ENCODE data around the gene FRMD1.

FRMD1 gene

DNA sequence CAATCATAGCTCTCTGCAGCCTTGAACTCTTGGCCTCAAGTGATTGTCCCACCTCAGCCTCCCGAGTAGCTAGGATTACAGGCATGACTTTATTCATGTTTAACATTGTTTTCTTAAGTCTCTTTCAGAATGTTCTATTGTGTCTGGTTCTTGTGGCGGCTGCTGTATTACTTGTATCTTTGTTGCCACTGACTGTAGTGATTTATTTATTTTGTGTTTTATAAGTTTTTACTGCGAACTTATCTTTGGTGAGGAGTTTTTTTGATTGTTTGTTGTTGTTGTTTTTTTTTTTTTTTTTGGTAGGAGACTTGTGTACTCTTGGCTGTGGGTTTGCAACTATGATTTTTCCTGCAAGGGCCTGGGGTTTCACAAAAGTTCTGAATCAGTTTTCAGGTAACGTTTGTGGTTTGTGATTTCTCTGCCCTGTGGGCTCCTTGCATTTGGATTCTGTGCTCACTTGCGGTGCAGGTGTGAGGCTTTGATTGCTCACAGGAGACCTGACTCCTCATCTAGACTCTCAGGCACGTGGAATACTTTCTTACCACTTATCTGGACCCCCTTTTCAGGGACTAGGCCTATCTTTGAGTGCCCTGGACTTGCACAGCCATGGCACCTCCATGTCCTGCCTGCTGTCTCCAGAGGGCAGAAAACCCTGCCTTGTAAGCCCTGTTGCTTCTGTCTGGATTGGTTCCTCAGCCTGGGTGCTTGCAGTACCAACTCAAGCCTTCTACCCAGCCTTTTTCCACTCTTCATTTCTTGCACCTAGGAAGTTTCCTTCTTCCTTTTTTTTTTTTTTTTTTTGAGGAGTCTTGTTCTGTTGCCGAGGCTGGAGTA lies 56.3 kb downstream of the FRMD1 start:
- no peak for DNase-seq

DNA sequence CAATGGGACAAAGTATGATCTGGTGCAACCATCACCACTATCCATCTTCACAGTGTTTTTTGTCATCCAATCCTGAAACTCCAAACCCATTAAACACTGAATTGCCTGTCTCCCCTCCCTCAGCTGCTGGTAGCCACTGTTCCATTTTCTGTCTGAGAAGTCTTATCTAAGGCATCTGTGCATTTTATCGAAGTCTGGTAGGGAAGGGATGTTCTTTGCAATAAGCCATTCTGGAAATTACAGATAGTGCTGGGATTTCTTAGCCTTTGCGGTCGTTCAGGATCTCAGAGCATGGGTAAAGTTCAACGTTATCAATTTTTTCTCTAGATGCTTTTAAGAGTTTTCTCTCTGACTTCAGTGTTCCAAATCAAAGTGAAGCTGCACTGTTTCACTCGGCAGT lies 57.4 kb downstream of the FRMD1 start:
- DNase-seq: no peak

DNA sequence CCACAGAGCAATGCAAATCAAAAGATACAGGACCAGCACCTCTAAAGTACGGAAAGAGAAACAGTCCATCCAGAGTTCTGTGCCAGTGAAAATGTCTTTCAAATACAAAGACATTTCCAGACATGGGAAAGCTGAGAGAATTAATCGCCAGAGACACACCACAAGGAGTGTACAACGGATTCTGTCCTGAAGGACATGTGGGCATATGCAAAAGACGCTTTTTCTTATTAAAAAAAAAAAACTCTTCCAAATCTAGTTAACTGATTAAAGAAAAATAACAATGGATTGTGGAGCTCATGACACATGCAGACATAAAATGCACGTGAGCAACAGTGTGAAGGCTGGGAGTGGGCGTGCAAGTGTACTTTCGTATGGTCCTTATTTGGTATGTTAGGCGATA lies 58.8 kb downstream of the FRMD1 start:
- DNase-seq: no peak

DNA sequence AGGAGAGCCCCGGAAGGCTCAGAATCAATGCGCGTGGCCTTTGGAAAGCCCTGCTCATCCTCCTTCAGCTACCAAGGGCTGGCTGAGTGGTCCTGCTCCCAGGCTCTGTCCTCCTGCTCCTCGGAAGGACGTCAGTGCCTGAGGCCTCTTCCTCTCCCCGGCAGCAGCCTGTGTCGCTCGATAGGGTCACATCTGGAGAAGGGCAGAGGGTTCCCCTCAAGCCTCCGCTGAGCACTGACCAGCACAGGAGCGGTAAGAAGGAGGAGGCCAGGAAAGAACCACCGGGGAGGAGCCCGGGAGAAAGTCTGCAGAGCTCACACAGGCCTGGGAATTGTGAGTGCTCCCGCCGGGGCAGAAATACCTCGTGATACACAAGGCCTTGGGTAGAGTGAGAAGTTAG lies 60.3 kb downstream of the FRMD1 start:
- DNase-seq: no peak

- DNase-seq: no peak
Observed at GRCh38 chr6:168017629-168018028, 61.4 kb downstream of the FRMD1 start.

DNA sequence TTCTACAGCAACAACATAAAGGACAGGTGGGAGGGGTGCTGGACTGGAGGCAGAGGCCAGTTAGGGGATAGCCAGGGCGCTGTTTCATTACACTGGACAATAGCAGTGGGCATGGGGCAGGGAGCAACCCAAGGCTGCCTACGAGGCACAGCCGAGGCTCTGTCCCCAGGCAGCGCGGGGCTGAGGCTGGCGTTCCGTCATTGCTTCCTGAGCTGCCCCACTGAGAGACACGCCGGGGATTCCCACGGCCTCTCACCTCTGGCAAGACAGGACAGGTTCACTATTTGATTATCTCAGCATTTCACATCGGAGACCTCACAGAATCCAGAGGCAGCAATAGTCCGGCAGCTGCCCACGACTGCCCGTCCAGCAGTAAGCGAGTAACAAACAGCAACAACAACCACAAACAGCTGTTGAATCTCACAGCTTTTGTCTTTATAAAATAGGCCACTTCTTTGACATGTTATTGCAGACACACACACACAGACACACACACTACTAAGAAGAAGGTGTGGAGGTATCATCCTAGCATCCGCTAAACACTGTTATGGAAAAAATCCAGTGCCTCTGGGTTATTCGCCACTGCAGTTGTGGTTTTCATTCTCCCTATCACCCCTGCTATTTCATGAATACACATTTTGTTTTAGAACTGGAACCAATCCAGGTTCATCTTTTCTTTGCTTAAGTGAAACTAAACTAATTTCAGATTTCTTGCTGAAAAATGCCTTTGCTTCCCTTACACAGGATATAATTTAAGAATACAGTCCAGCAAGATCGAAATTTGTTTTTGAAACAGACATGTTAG lies 62.1 kb downstream of the FRMD1 start:
- no peak for DNase-seq

- no peak for DNase-seq
Observed at GRCh38 chr6:168016176-168016620, 62.8 kb downstream of the FRMD1 start.

DNA sequence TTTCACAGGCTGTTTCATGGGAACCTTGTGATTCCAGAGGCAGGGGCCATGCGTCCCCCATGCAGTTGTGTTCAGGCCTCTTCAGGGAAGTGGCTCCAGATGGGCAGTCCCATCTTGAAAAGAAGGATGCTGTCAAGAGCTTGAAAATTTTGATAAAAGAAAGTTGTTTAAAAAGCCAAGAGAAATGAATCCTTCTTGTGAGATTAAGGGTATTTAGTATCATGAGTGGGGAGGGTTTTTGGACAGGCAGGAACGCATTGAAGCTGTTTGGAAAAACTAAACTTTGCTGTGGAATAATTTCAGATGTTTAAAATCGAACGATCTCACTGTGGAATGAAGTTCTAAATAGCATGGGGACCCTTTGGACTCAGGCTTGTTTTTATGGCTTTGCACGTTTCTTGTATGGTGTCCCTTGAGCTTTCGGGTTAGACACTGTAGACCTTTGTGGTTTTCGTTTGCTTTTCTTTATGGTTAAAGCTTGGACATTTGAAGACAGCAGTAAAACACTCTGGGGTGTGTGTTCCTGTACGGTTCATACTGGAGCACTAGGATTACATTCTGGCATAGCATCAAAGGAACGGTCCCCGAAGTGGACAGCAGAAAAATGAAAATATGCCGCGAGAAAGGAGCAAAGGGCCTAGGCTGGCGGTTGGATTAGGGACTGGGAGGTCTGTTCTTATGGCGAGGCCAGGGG lies 63.4 kb downstream of the FRMD1 start:
- DNase-seq: no peak

- no peak for DNase-seq
Observed at GRCh38 chr6:168015009-168015408, 64.0 kb downstream of the FRMD1 start.

GRCh38 chr6:168014428-168014827 lies 64.6 kb downstream of the FRMD1 start:
- DNase-seq: no peak

DNA sequence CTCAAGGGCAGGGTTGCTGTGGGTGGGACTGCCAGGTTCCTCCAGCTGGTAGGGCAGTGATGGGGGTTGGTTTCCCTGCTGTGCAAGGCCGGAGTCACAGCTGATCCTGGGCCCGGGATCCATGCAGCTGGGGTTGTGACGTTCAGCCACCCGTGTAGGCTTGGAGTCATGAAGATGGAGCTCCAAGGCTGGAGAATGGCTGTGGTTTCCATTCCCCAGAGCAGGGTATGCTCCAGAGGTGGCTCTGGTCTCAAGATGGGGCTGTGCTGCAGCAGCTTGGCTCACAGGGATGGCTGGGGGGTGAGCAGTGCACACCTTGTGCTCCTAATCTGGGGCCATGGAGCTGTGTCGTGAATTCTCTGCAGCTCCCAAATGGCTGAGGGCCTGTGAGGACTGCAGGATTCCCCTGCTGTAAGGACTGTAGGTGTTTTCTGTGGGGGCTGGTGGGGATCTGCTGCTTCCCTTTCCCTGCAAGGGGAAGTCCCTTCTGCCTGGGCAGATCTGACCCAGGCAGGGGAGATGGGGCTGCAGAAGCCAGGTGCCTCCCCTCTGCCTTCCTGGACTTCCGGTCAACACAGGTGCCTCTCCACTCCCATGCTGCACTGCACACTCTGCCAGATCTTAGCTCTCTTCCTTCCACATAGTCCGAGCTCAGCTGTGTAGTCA lies 65.6 kb downstream of the FRMD1 start:
- DNase-seq: no peak

- no peak for DNase-seq
Observed at GRCh38 chr6:168012431-168013249, 66.4 kb downstream of the FRMD1 start.

GRCh38 chr6:168011291-168011690 lies 67.7 kb downstream of the FRMD1 start:
- no peak for DNase-seq

DNA sequence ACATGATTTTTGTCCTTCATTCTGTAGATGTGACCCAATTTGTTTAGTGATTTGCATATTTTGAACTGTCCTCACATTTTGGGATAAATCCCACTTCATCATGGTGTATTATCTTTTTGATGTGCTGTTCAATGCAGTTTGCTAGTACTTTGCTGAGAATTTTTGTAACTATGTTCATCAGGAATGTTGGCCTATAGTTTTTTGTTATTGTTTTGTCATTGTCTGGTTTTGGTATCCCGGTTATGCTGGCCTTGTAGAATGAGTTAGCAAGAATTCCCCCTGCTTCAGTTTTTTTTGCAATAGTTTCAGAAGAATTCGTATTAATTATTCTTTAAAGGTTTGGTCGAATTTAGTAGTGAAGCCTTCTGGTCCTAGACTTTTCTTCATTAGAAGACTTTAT lies 69.7 kb downstream of the FRMD1 start:
- DNase-seq: no peak

DNA sequence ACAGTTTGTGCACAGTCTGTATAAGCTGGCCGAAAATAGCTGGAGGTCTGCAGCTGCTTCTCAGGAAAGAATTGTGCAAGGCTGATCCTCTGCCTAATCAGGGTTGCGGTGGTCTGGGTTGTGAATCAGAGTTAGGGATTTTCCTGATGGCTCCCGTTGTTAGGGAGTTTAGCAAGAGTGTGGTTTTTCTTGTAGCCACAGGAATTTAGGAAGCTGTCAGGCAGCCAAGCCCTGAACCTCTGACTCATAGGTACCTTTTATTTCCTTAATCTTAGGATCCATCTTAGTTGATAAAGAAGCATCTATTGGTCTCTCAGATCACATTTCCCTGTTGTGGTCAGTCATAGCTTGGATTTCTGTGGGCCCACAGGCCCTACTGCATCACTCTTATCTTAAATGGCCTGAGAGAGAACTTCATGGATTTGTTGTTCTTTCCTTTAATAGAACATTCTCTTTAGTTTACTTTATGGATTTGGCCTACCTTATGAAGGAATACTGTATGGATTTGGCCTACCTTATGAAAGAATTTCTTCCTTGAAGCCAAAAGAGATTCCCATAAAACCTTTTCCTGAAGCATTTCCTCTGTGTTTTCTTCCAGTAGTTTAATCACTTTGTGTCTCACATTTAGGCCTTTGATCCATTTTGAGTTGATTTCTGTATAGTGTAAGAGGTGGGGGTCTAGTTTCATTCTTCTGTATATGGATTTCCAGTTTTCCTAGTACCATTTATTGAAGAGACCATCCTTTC lies 71.2 kb downstream of the FRMD1 start:
- no peak for DNase-seq

DNA sequence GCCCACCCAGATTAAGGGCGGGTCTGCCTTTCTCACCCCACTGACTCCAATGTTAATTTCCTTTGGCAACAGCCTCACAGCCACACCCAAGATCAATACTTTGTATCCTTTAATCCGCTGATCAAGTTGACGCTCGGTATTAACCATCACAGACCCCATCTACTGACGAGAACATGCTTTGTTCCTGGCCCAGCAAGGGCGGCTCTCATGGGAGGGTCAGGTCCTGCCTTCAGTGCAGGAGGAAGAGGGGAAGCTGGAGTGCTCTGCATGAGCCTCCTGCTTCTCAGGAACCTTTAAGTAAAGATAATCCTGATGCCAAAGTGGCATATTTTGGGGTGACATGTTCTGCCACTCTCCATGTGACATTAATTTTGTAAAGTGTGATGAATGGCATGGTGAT lies 73.2 kb downstream of the FRMD1 start:
- DNase-seq: no peak

DNA sequence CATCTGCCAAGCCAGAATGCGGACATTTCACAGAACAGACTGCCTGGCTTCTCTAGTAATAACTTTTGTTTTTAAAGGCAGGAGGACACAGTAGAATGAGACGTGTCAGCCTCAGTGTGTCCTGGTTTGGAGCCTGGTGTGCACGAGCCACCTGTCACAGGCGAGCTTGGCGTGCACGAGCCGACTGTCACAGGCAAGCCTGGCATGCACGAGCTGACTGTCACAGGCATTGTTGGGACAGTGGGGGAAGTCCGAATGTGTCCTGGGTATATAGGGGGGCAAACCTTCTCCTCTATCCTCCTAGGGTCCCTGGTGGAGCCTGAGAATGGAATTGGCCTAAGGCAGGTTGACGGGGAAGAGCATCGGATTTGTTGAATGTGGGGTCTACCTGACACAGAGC lies 74.1 kb downstream of the FRMD1 start:
- no peak for DNase-seq

GRCh38 chr6:168004023-168004422 lies 75.0 kb downstream of the FRMD1 start:
- no peak for DNase-seq
